ENCODE data around the gene TBX1. TPM values are rescaled to one million over a fixed set of nuclear protein-coding genes. Genes with fewer than 3 reads are reported as not detected.

The TBX1 gene
- total RNA-seq, 1 donor from 2014 or later: not detected

GRCh38 chr22:19764299-19764593 is 3.7 kb downstream of the TBX1 start:
- H3K4me1 Mint-ChIP-seq: peaks cover 15% of the 10 kb centered on the region
- peaks cover 84% of the 10 kb centered on the region for H3K27me3 Mint-ChIP-seq (ENCODE audit: low read depth)
- no peak for TF ChIP-seq CTCF (conservative IDR thresholded peaks at IDR 0.05)
- no peaks in the 10 kb centered on the region for H3K36me3 Mint-ChIP-seq (ENCODE audit: low read depth)
- DNase-seq (ENCODE audit: low read depth, low spot score): no peak
- H3K9me3 Mint-ChIP-seq: no peaks in the 10 kb centered on the region
- no peak overlapping the region for H3K27ac Mint-ChIP-seq (ENCODE audit: unreplicated experiment)
- H3K4me3 Mint-ChIP-seq: peak overlapping the region; percentile 38

GRCh38 chr22:19764636-19765476 is 4.3 kb downstream of the TBX1 start:
- H3K36me3 Mint-ChIP-seq (ENCODE audit: low read depth): no peaks in the 10 kb centered on the region
- H3K4me3 Mint-ChIP-seq: peak overlapping the region; percentile 38
- peaks cover 84% of the 10 kb centered on the region for H3K27me3 Mint-ChIP-seq (ENCODE audit: low read depth)
- H3K27ac Mint-ChIP-seq (ENCODE audit: unreplicated experiment): no peak overlapping the region
- TF ChIP-seq CTCF (conservative IDR thresholded peaks at IDR 0.05): no peak
- H3K9me3 Mint-ChIP-seq: no peaks in the 10 kb centered on the region
- DNase-seq (ENCODE audit: low read depth, low spot score): no peak
- H3K4me1 Mint-ChIP-seq: peaks cover 10% of the 10 kb centered on the region

GRCh38 chr22:19765477-19766239 is 5.1 kb downstream of the TBX1 start:
- no peak for TF ChIP-seq CTCF (conservative IDR thresholded peaks at IDR 0.05)
- Mint-ChIP-seq H3K4me1 (peaks cover 4% of the 10 kb centered on the region), H3K36me3 (ENCODE audit: low read depth) (no peaks in the 10 kb centered on the region), H3K4me3 (no peak overlapping the region), H3K27me3 (ENCODE audit: low read depth) (peaks cover 85% of the 10 kb centered on the region), H3K9me3 (no peaks in the 10 kb centered on the region), H3K27ac (ENCODE audit: unreplicated experiment) (no peak overlapping the region)
- no peak for DNase-seq (ENCODE audit: low read depth, low spot score)

GRCh38 chr22:19766240-19766510 is 5.6 kb downstream of the TBX1 start:
- no peak overlapping the region for H3K27ac Mint-ChIP-seq (ENCODE audit: unreplicated experiment)
- H3K9me3 Mint-ChIP-seq: no peaks in the 10 kb centered on the region
- no peak for TF ChIP-seq CTCF (conservative IDR thresholded peaks at IDR 0.05)
- no peak overlapping the region for H3K4me3 Mint-ChIP-seq
- no peak for DNase-seq (ENCODE audit: low read depth, low spot score)
- H3K36me3 Mint-ChIP-seq (ENCODE audit: low read depth): no peaks in the 10 kb centered on the region
- peaks cover 89% of the 10 kb centered on the region for H3K27me3 Mint-ChIP-seq (ENCODE audit: low read depth)
- H3K4me1 Mint-ChIP-seq: peaks cover 4% of the 10 kb centered on the region

- no peaks in the 10 kb centered on the region for H3K36me3 Mint-ChIP-seq (ENCODE audit: low read depth)
- H3K27ac Mint-ChIP-seq (ENCODE audit: unreplicated experiment): no peak overlapping the region
- H3K4me3 Mint-ChIP-seq: no peak overlapping the region
- peaks cover 4% of the 10 kb centered on the region for H3K4me1 Mint-ChIP-seq
- no peaks in the 10 kb centered on the region for H3K9me3 Mint-ChIP-seq
- H3K27me3 Mint-ChIP-seq (ENCODE audit: low read depth): peaks cover 91% of the 10 kb centered on the region
- peak; percentile 60 for TF ChIP-seq CTCF (conservative IDR thresholded peaks at IDR 0.05)
- DNase-seq (ENCODE audit: low read depth, low spot score): no peak
These were observed 6.2 kb downstream of the TBX1 start for GRCh38 chr22:19766511-19767426.
